CD4-positive, alpha-beta T cell treated with Interferon gamma for 1 hour (primary cell): ENCODE results near the gene MTERF2.

Experiments
- DNase-seq: peaks from one replicate; pipeline ENCODE4 v3.0.0-alpha.2; 2020

The MTERF2 gene

DNA sequence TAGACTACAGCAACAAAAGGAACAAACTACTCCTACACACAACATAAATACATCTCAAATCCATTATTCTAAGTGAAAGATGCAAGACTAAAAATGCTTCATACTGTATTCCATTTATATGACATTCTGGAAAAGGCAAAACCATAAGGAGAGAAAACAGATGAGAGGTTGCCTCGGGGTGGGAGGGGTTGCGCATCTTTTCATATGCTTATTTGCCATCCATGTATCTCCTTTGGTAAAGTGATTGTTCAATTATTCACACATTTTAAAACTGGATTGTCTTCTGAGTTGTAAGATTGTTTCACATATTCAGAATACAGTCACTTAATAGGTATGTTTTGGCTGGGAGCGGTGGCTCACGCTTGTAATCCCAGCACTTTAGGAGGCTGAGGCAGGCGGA, 36.4 kb downstream of the MTERF2 start:
- no peak for DNase-seq

DNA sequence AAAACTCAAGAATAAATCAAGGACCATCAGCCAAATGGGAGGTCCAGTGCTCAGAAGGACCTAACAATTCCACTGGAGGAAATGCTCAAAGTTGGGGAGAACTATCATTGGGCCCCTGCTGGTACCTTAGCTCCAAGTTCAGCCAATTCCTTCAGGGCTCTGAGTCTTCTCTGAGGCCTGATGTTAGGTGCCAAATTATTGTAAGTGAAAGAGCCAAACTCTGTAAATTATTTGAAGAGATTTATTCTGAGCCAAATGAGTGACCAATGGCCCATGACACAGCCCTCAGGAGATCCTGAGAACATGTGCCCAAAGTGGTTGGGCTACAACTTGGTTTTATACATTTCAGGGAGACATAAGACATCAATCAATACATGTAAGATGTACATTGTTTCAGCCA, 39.5 kb downstream of the MTERF2 start:
- no peak for DNase-seq

DNA sequence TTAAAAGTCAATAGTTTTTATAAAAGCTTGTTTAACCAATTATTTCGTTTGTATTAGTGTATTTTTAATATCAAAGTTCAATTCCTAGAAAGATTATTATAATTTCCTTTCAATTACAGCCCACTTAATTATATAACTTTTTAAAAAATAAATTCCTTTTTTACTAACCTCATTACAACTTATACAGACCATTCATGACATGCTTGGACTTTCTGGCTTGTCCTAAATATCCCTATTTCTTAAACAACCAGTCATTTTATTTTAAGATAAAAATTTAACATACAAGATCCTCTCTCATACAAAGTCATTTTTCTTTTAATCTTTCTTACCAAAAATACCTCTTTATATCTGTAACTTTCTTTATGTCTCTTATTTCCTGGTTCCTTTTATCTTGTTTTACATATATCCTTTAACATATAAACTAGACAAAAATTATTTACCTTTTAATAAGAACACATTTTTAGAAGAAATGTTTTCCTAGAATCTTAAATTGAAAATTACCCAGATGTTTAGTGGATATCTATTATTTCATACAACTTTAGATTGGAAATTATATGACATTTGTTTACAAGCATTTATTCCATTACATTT, 41.6 kb downstream of the MTERF2 start:
- DNase-seq: no peak

DNA sequence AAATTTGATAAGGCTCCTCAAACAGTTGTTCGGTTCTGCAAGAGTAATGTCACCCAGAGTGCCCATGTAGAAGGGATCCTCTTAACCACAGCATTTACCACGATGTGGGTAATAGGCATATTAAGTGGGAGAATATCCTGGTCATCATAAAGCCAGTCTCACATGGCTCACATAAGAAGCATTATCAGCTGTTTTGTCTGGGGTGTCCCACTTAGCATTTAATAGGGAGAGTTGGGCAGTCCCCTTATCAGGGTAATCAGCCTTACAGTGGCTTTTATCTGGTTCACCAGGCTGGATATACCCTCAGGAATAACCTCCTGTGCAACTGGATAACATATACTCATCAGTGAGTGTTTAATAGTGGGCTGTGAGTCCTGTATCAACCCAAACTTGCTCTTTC, 44.2 kb downstream of the MTERF2 start:
- DNase-seq: no peak

DNA sequence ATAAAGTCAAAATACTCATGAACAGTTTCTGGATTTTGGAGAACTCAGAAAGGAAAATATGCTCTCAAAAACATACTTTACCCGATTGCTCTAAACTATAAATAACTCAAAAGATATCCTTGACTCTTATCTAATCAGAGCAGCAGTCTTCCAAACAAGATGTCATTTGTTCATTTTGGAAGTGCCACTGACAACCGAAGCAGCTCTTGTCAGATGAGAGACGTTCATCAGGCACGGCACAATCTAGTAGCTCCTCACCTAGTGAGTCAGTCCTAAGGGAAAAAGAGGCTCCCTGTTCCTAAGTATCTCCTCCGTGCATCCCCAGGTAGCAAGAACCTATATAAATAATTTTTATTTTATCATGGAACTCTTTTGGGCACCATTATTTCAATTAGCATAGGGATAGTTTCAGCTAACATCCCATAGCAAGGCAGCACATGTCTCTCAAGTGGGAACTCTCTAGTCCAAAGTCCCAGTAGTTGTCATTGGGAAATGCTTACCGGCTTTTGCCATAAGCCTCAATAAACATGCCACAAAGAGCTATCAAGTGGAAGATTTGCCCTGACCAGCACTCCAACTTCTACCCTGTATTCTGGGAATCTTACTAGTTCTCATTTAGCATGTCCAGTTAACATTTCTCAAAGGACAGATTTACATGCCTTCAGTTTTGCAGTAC, 45.3 kb downstream of the MTERF2 start:
- DNase-seq: no peak

DNA sequence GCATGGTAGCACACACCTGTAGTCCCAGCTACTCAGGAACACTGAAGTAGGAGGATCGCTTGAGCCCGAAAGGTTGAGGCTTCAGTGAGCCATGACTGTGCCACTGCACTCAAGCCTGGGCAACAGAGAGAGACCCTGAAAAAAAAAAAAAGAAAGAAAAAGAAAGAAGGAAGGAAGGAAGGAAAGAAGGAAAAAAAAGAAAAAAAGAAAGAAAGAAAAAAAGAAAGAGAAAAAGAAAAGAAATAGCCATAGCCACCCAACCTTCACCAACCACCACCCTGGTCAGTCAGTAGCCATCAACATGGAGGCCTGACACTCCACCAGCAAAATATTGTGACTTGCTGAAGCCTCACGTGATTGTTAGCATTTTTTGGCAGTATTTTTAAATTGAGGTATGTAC, 52.7 kb downstream of the MTERF2 start:
- DNase-seq: no peak
